GM13976 (cell line): ENCODE measurements around the gene CASZ1.

Experiments used
- DNase-seq: peaks from one replicate; pipeline ENCODE4 v3.0.0; 2012; ENCODE audit warnings: low spot score
- in situ Hi-C: fragments of 300-500 bp; cut with MboI; formaldehyde crosslinking; loops from one replicate; pipeline ENCODE4 v1.12.0; 2022; ENCODE audit warnings: low sequenced_read_pairs, mixed read lengths, inconsistent platforms; ENCODE audit not compliant: unreplicated experiment
- TF ChIP-seq, protein P1 (sequence below): IDR thresholded peaks from 2 replicates; pipeline ENCODE4 v1.5.1; 2012; ENCODE audit warnings: borderline replicate concordance, mild to moderate bottlenecking; ENCODE audit not compliant: insufficient read depth; ENCODE audit errors: extremely low read depth, missing control alignments, control extremely low read depth

Gene CASZ1

DNA sequence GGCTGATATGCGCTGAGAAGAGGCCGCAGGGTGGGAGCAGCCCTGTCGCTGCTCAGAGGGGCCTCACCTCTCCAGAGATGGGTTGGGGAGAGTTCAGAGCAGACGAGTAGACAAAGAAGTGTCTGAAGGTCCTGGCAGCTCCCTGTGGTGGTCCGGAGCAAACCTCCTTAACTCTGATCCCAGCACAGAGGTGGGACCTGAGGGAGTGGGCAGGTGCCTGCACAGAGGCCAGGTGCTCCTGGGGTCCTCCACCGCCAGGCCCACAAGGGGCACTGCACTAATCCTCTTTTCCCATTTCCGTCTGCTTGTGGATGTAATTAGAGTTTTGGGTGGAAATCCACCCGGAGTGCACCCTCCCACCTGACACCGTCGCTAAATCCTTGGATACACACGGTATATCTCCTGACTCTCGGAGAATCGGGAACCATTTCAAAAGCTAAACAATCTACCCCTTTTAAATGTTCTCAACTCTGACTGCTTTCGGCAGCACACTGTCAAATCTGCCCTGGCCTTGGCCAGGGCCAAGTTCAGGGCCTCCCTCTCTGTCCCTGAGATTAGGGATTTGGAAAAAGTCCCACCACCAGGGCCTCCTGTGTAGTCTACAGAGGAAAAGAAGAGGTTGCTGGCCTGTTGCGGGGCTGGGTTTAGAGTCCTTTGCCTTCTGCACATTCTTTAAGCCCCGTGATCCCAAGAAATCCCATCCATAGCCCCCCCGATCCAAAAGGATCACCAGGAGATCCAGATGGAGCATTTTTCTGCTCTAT, 22.4 kb downstream of the CASZ1 start:
- TF ChIP-seq, protein P1, sequence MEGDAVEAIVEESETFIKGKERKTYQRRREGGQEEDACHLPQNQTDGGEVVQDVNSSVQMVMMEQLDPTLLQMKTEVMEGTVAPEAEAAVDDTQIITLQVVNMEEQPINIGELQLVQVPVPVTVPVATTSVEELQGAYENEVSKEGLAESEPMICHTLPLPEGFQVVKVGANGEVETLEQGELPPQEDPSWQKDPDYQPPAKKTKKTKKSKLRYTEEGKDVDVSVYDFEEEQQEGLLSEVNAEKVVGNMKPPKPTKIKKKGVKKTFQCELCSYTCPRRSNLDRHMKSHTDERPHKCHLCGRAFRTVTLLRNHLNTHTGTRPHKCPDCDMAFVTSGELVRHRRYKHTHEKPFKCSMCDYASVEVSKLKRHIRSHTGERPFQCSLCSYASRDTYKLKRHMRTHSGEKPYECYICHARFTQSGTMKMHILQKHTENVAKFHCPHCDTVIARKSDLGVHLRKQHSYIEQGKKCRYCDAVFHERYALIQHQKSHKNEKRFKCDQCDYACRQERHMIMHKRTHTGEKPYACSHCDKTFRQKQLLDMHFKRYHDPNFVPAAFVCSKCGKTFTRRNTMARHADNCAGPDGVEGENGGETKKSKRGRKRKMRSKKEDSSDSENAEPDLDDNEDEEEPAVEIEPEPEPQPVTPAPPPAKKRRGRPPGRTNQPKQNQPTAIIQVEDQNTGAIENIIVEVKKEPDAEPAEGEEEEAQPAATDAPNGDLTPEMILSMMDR: no peak
- in situ Hi-C loops: no loop called here

DNA sequence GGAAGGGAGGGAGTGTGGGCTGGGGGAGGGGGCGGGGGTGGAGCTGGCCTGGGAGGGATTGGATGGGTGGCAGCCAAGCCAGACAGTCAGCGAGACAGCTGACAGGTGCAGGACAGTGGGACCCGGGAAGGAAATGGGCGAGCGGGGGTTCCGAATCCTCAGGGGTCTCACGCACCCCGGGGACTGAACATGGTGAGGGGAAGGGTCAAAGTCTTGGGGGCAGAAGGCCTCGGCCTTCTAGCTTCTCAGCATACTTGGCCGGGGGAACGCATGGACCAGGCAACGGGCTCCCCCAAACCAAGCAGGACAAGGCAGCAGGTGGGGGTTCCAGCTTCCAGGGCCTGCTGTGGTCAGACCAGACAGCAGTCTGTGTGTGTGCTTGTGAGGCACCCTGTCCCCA, 23.1 kb downstream of the CASZ1 start:
- no peak for DNase-seq
- TF ChIP-seq, protein P1: no peak
- in situ Hi-C loops: no loop called here

More for the DNA sequence above, 22.4 kb downstream of the CASZ1 start:
- no peak for DNase-seq

DNA sequence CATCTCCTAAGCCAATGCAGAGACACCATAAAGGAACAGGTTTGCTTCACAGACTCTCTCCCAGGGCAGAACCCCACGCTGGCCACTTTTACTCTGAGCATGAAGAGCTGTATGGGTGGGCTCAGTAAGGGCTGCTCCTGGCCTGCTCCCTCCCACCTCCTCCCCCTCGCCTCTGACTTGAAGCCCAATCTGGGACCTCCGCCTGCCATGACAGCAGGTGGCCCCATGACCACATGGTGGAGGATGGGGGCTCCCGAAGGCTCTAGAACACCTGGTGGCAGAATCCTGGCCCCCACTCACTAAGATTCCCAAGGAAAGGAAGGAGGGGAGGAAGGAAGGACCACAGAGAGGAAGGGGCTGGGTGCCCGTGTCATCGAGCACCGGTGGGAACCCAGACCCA, 23.7 kb downstream of the CASZ1 start:
- in situ Hi-C loops: no loop called here
- TF ChIP-seq, protein P1: no peak
- DNase-seq: no peak

GRCh38 chr1:10771789-10772188, 24.7 kb downstream of the CASZ1 start:
- in situ Hi-C loops: no loop called here
- TF ChIP-seq, protein P1: no peak
- DNase-seq: no peak

DNA sequence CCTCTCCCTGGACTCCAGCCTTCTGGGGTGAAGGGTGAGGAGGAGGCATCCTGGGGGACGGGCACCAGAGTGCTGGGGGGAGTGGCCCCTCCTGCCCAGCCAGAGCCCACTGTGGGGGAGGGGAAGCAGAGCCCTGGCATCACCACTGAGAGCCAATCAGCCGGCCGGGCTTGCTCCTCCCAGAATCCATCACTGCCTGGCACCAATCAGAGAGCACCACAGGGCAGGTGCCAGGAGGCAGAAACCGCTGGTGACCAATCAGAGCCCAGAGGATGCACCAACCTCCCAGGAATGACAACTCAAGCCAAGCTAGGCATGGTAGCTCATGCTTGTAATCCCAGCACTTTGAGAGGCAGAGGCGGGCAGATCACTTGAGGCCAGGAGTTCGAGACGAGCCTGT, 27.9 kb downstream of the CASZ1 start:
- no peak for DNase-seq
- TF ChIP-seq, protein P1: no peak

DNA sequence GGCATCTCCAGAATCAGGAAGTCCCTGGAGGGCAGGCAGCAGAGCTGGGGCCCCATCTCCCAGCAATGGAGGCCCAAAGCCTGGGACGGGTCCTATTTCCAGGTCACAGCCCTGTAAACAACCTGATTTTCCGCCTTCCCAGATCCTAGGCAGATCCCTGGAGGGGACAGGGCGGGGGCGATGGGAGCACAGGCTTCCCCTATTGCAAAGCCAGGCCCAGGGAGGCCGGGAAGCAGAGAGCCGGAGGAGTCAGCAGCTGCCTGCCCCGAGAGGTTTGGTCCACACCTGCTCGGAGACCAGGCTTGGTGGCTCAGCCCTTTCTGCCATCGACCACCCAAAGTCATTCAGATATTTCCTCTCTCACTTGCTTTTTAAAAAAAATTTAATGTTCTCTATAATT, 29.2 kb downstream of the CASZ1 start:
- in situ Hi-C loops: no loop called here
- no peak for DNase-seq
- TF ChIP-seq, protein P1: no peak

More for the DNA sequence above, 27.9 kb downstream of the CASZ1 start:
- in situ Hi-C loops: no loop called here
